DMS53 treated with DMSO at 0.1 percent for 48 hours (cell line): ENCODE measurements around the gene HSPA2.
A peak's percentile ranks its signal among the peaks of the same experiment; 100 is the strongest.
"Not testable (repeated sequence)": the region's sequence is repeated elsewhere in the genome, so short reads cannot be mapped to it uniquely, and the experiment has no call there.

Source experiments
- DNase-seq: peaks from one replicate; lab custom pipeline; 2025; ENCODE audit not compliant: unreplicated experiment; lab: John Stamatoyannopoulos, UW

Gene HSPA2

GRCh38 chr14:64513271-64513670 is 27.3 kb upstream of the HSPA2 start:
- DNase-seq, result peak; percentile 4

GRCh38 chr14:64515053-64515452 is 25.5 kb upstream of the HSPA2 start:
- DNase-seq, result no peak

- DNase-seq, result no peak
Measured at GRCh38 chr14:64516969-64517368, 23.6 kb upstream of the HSPA2 start.

GRCh38 chr14:64517667-64518066 is 22.9 kb upstream of the HSPA2 start:
- DNase-seq, result not testable (repeated sequence)

GRCh38 chr14:64518229-64518628 is 22.3 kb upstream of the HSPA2 start:
- DNase-seq, result no peak

GRCh38 chr14:64520699-64521098 is 19.8 kb upstream of the HSPA2 start:
- DNase-seq, result no peak

GRCh38 chr14:64522591-64523355 is 17.8 kb upstream of the HSPA2 start:
- no peak for DNase-seq

- no peak for DNase-seq
Measured at GRCh38 chr14:64525354-64525753, 15.2 kb upstream of the HSPA2 start.

- no peak for DNase-seq
Measured at GRCh38 chr14:64531567-64531966, 9.0 kb upstream of the HSPA2 start.

- no peak for DNase-seq
Measured at GRCh38 chr14:64536488-64537245, 3.9 kb upstream of the HSPA2 start.

GRCh38 chr14:64541261-64541971 is 875 bp downstream of the HSPA2 start:
- no peak for DNase-seq

- DNase-seq, result no peak
Measured at GRCh38 chr14:64541972-64542835, 1.7 kb downstream of the HSPA2 start.

- DNase-seq, result no peak
Measured at GRCh38 chr14:64542836-64543201, 2.3 kb downstream of the HSPA2 start.

- no peak for DNase-seq
Measured at GRCh38 chr14:64544607-64545312, 4.2 kb downstream of the HSPA2 start.

- no peak for DNase-seq
Measured at GRCh38 chr14:64549016-64549415, 8.5 kb downstream of the HSPA2 start.

- DNase-seq, result peak; percentile 38
Measured at GRCh38 chr14:64549791-64550620, 9.5 kb downstream of the HSPA2 start, which contains the start of gene PPP1R36. PPP1R36 (plus strand) TSS chr14:64549961; CDS start chr14:64549998, 37 bp downstream.

- no peak for DNase-seq
Measured at GRCh38 chr14:64550621-64551333, 10.2 kb downstream of the HSPA2 start.

- DNase-seq, result no peak
Measured at GRCh38 chr14:64554556-64554955, 14.0 kb downstream of the HSPA2 start.

GRCh38 chr14:64556526-64556925 is 16.0 kb downstream of the HSPA2 start:
- DNase-seq, result no peak
